K562 (cell line): ENCODE results near the gene PTH1R. TPM values are rescaled to one million over a fixed set of nuclear protein-coding genes. Genes with fewer than 3 reads are reported as not detected.
A peak's percentile ranks its signal among the peaks of the same experiment; 100 is the strongest.

Experiments
- ADNP ChIP-seq: fragments of 200-800 bp; sonication (Bioruptor generic); IDR thresholded peaks from 2 replicates; pipeline ENCODE4 v1.6.1; 2016; ENCODE audit warnings: missing genetic modification characterization, missing compliant biosample characterization
- ARHGAP35 ChIP-seq: fragments of 450-650 bp; IDR thresholded peaks from 2 replicates; pipeline ENCODE4 v1.6.1; 2018; ENCODE audit not compliant: partially characterized antibody
- BRD4 ChIP-seq: fragments of 200-600 bp; sonication (generic); IDR thresholded peaks from 2 replicates; pipeline ENCODE4 v1.6.1; 2017; ENCODE audit warnings: inconsistent platforms
- CREBBP ChIP-seq: IDR thresholded peaks from one replicate; pipeline ENCODE4 v1.6.1; 2012; ENCODE audit warnings: low read depth, mild to moderate bottlenecking, control low read depth, inconsistent platforms, low read length
- CSDE1 ChIP-seq, 2 experiments: fragments of 450-650 bp; IDR thresholded peaks; 2 replicates each; pipeline ENCODE4 v1.6.1; 2016; ENCODE audit warnings: mild to moderate bottlenecking in 1 of 2
- KLF1 ChIP-seq: fragments of 450-650 bp; IDR thresholded peaks from 2 replicates; pipeline ENCODE4 v1.6.1; 2016; ENCODE audit warnings: missing genetic modification characterization, missing compliant biosample characterization
- MYC ChIP-seq, 2 experiments: fragments of 250-450 bp in 1 of 2; sonication (Bioruptor Pico) in 1 of 2; IDR thresholded peaks; 2 replicates each; pipeline versions ENCODE4 v1.5.1 to v1.6.1; 2012 to 2021; ENCODE audit warnings: low read depth in 2 of 2, borderline replicate concordance in 1 of 2, improper control_type of control experiment in 1 of 2, low read length in 1 of 2, mild to moderate bottlenecking in 1 of 2, moderate library complexity in 1 of 2
- NCOA1 ChIP-seq: fragments of 450-650 bp; IDR thresholded peaks from 2 replicates; pipeline ENCODE4 v1.6.1; 2016; ENCODE audit warnings: low read depth
- NFE2L1 ChIP-seq: fragments of 450-650 bp; IDR thresholded peaks from 2 replicates; pipeline ENCODE4 v1.6.1; 2016; ENCODE audit warnings: missing genetic modification characterization, low read depth, mild to moderate bottlenecking, missing compliant biosample characterization, moderate library complexity, borderline replicate concordance
- RAD51 ChIP-seq: fragments of 450-650 bp; IDR thresholded peaks from 2 replicates; pipeline ENCODE4 v1.7.1; 2016; ENCODE audit warnings: low read depth, mild to moderate bottlenecking, borderline replicate concordance
- RBM22 ChIP-seq: fragments of 200-400 bp; formaldehyde crosslinking; IDR thresholded peaks from 2 replicates; pipeline ENCODE4 v1.6.1; 2018; ENCODE audit warnings: low read length, low read depth; ENCODE audit not compliant: poor library complexity, severe bottlenecking
- SOX6 ChIP-seq: fragments of 450-650 bp; IDR thresholded peaks from 2 replicates; pipeline ENCODE4 v1.6.1; 2014; ENCODE audit warnings: mild to moderate bottlenecking
- ZNF124 ChIP-seq: sonication (generic); formaldehyde crosslinking; IDR thresholded peaks from 2 replicates; pipeline ENCODE4 v1.8.1; 2022; ENCODE audit warnings: missing genetic modification reagents
- polyA plus RNA-seq, 8 experiments: library from polyadenylated mRNA; depleted of rRNA in 4 of 8; stranded (reverse) in 5 of 8; unstranded in 3 of 8; fragments of >200 nt; fragmentation: Nextera tagmentation in 2 of 8; fragmentation: Illumina TruSeq in 1 of 8; extraction: Ambion mirVana in 2 of 8; extraction: Trizol in 1 of 8; gene quantifications; 2 replicates each; pipeline versions ENCODE4 v1.2.1 to v1.2.3, GENCODE V29; 2011 to 2014; ENCODE audit warnings: inconsistent platforms in 1 of 8, missing spikeins in 1 of 8
- total RNA-seq, 7 experiments: library from RNA; depleted of rRNA in 6 of 7; stranded (reverse); fragments of >200 nt in 6 of 7; fragmentation: Illumina TruSeq in 2 of 7; extraction: Trizol in 2 of 7; gene quantifications; 2 replicates each; pipeline versions ENCODE4 v1.2.1 to v1.2.3, GENCODE V29; 2011 to 2021; ENCODE audit warnings: low replicate concordance in 1 of 7
- TF ChIP-seq, protein P1 (sequence below): fragments of 200-400 bp; formaldehyde crosslinking; IDR thresholded peaks from 2 replicates; pipeline ENCODE4 v1.6.1; 2017; ENCODE audit warnings: mild to moderate bottlenecking, low read depth, low read length, moderate library complexity
- TF ChIP-seq, protein P2 (sequence below): fragments of 450-650 bp; formaldehyde crosslinking; conservative IDR thresholded peaks from 2 replicates; pipeline ENCODE4 v1.4.0; 2022; ENCODE audit warnings: mild to moderate bottlenecking, missing genetic modification characterization
- TF ChIP-seq, protein P3 (sequence below): fragments of 250-450 bp; sonication (Bioruptor Pico); IDR thresholded peaks from 2 replicates; pipeline ENCODE4 v1.5.0; 2021
- TF ChIP-seq, protein P4 (sequence below): fragments of 200-800 bp; sonication (Bioruptor generic); IDR thresholded peaks from 2 replicates; pipeline ENCODE4 v1.6.1; 2016; ENCODE audit warnings: missing genetic modification characterization, missing compliant biosample characterization

PTH1R gene
- total and polyA plus RNA-seq, 9 of the 15 experiments (the other 6 are each of a cell fraction or from before 2014, with no cell fraction given) = not detected

DNA sequence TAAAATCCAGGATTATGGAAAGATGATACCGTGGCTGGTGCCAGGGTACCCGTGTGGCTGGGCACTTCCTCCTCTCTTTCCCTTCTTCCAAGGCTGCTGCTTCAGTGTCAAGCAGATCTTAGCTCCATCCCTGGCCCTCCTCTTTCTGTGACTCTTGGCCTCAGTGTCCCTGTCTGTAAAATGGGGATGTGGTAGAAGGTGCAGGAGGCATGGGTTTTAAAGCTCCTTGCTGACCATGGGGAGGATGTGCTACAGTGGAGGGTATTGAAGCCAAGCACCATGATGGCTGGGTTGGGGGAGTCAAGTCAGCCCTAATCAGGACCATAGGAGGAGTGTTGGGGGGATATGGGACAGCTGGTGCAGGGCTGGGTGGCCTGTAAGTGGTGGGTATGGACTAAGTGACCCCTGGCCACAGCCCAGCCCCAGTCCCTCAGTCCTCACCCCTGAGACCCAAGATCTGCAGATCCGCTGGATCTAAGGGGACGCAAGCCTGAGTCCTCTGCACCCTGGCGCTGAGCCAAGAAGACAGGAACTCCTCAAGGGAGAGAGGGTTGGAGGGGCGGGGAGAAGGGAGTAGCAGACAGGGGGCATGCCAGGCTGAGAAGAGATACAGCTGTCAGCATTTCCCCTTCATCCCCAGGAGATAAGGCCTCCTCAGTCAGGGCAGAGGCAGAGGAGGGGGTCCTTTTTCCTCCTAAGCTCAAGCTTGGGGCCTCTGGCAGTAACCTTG is 12.0 kb downstream of the PTH1R start (continued):
- TF ChIP-seq, protein P1, sequence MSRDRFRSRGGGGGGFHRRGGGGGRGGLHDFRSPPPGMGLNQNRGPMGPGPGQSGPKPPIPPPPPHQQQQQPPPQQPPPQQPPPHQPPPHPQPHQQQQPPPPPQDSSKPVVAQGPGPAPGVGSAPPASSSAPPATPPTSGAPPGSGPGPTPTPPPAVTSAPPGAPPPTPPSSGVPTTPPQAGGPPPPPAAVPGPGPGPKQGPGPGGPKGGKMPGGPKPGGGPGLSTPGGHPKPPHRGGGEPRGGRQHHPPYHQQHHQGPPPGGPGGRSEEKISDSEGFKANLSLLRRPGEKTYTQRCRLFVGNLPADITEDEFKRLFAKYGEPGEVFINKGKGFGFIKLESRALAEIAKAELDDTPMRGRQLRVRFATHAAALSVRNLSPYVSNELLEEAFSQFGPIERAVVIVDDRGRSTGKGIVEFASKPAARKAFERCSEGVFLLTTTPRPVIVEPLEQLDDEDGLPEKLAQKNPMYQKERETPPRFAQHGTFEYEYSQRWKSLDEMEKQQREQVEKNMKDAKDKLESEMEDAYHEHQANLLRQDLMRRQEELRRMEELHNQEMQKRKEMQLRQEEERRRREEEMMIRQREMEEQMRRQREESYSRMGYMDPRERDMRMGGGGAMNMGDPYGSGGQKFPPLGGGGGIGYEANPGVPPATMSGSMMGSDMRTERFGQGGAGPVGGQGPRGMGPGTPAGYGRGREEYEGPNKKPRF = no peak
- TF ChIP-seq ADNP (tag) (peak; percentile 60; the same call in 1 of the 2 replicates), NCOA1 (no peak), RAD51 (no peak), CSDE1 (IDR thresholded peaks at IDR 0.05) (no peak), SOX6 (no peak), NFE2L1 (tag) (no peak), CREBBP (no peak), KLF1 (peak; percentile 34; the same call in 1 of the 2 replicates), MYC (IDR thresholded peaks at IDR 0.05; ENCODE audit: low read depth, low read length) (no peak), MYC (CRISPR knock-in tag; IDR thresholded peaks at IDR 0.05; ENCODE audit: borderline replicate concordance, low read depth) (no peak), ZNF124 (CRISPR knock-in tag) (no peak), ARHGAP35 (no peak), RBM22 (no peak), BRD4 (no peak)
- TF ChIP-seq, protein P2, sequence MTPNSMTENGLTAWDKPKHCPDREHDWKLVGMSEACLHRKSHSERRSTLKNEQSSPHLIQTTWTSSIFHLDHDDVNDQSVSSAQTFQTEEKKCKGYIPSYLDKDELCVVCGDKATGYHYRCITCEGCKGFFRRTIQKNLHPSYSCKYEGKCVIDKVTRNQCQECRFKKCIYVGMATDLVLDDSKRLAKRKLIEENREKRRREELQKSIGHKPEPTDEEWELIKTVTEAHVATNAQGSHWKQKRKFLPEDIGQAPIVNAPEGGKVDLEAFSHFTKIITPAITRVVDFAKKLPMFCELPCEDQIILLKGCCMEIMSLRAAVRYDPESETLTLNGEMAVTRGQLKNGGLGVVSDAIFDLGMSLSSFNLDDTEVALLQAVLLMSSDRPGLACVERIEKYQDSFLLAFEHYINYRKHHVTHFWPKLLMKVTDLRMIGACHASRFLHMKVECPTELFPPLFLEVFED (CRISPR knock-in tag) = no peak
- TF ChIP-seq, protein P3, sequence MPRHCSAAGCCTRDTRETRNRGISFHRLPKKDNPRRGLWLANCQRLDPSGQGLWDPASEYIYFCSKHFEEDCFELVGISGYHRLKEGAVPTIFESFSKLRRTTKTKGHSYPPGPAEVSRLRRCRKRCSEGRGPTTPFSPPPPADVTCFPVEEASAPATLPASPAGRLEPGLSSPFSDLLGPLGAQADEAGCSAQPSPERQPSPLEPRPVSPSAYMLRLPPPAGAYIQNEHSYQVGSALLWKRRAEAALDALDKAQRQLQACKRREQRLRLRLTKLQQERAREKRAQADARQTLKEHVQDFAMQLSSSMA = no peak
- TF ChIP-seq, protein P4, sequence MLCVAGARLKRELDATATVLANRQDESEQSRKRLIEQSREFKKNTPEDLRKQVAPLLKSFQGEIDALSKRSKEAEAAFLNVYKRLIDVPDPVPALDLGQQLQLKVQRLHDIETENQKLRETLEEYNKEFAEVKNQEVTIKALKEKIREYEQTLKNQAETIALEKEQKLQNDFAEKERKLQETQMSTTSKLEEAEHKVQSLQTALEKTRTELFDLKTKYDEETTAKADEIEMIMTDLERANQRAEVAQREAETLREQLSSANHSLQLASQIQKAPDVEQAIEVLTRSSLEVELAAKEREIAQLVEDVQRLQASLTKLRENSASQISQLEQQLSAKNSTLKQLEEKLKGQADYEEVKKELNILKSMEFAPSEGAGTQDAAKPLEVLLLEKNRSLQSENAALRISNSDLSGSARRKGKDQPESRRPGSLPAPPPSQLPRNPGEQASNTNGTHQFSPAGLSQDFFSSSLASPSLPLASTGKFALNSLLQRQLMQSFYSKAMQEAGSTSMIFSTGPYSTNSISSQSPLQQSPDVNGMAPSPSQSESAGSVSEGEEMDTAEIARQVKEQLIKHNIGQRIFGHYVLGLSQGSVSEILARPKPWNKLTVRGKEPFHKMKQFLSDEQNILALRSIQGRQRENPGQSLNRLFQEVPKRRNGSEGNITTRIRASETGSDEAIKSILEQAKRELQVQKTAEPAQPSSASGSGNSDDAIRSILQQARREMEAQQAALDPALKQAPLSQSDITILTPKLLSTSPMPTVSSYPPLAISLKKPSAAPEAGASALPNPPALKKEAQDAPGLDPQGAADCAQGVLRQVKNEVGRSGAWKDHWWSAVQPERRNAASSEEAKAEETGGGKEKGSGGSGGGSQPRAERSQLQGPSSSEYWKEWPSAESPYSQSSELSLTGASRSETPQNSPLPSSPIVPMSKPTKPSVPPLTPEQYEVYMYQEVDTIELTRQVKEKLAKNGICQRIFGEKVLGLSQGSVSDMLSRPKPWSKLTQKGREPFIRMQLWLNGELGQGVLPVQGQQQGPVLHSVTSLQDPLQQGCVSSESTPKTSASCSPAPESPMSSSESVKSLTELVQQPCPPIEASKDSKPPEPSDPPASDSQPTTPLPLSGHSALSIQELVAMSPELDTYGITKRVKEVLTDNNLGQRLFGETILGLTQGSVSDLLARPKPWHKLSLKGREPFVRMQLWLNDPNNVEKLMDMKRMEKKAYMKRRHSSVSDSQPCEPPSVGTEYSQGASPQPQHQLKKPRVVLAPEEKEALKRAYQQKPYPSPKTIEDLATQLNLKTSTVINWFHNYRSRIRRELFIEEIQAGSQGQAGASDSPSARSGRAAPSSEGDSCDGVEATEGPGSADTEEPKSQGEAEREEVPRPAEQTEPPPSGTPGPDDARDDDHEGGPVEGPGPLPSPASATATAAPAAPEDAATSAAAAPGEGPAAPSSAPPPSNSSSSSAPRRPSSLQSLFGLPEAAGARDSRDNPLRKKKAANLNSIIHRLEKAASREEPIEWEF (CRISPR knock-in tag) = no peak
